Suppressor macrophage (primary cell): Measurements from ENCODE around the gene CDCA7.
"Not testable (repeated sequence)": the region's sequence is repeated elsewhere in the genome, so short reads cannot be mapped to it uniquely, and the experiment has no call there.

Experiments
- DNase-seq, 4 experiments: peaks; one replicate each; pipeline ENCODE4 v3.0.0-alpha.2; 2020 to 2022

CDCA7 gene

GRCh38 chr2:173404841-173405750, 50.4 kb downstream of the CDCA7 start:
- no peak for DNase-seq

GRCh38 chr2:173407176-173407575, 52.5 kb downstream of the CDCA7 start:
- DNase-seq = no peak

- DNase-seq = no peak
Observed at GRCh38 chr2:173407646-173408045, 53.0 kb downstream of the CDCA7 start.

- no peak for DNase-seq
Observed at GRCh38 chr2:173410579-173410978, 55.9 kb downstream of the CDCA7 start.

GRCh38 chr2:173412628-173413027, 58.0 kb downstream of the CDCA7 start:
- peak in 1 of 4 experiments; percentile 7 for DNase-seq

GRCh38 chr2:173414823-173415322, 60.2 kb downstream of the CDCA7 start:
- DNase-seq = peak in 1 of 4 experiments; percentile 5

DNA sequence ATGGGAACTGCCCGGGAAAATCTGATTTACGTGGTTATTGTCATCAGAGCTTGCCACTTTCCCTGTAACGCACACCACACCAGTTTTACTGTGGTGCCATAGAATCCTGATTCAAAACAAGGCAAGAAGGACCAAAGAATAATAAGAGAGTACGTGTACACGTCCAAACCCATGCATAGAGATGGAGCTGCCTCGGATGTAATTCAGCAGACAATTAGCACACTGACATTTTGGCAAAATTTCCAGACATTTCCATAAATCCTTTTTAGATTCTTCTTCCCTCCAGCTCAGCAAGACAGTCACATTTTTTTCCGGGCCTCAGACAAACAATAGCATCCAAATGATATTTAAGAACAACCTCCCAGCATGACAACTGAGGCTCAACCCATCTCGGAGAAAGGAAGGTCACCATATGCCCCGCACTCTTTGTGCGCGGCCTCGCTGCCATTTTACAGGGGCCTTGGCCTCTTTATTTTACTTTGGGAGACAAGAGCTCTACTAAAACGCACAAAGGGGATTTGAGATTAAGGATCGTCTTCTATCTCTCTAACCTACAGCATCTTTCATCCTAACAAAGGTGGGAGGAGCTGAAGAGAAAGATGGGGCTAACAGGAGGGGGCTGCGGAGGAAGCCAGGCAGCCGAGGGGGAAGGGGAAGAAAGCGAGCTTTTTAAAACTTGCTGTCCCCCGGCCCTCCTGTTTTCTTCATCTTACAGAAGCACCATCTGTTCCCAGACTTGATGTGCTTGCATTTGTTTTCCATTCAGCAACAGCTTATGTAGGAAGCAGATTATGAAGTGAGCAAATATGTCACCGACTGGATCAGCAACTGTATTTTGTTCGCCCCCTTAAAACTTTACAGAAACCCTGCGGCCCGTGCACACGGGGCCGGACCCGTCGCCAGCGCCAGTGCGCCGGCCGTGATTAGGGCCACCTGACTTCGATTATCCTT, 61.0 kb downstream of the CDCA7 start:
- no peak for DNase-seq

DNA sequence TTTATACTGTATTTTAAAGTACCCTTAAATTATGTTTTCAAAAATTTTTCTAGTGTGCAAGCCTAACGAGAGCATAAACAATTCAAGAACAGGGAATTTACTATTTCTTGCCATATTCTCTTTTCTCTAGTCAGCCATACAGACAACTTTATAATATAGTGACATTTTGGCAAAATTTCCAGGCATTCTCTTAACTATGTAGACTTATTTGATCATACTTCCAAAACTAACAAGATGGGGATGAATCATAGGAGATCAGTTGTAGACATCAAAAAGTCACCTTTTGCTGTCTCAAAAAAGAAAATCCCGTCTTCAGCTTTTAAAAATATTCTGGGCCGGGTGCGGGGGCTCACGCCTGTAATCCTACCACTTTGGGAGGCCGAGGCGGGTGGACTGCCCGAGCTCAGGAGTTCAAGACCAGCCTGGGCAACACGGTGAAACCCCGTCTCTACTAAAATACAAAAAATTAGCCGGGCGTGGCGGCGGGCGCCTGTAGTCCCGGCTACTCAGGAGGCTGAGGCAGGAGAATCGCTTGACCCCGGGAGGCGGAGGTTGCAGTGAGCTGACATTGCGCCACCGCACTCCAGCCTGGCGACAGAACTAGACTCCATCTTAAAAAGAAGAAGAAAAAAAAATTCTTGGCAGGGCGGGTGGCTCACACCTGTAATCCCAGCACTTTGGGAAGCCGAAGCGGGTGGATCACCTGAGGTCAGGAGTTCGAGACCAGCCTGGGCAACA, 61.9 kb downstream of the CDCA7 start:
- not testable (repeated sequence) for DNase-seq

DNA sequence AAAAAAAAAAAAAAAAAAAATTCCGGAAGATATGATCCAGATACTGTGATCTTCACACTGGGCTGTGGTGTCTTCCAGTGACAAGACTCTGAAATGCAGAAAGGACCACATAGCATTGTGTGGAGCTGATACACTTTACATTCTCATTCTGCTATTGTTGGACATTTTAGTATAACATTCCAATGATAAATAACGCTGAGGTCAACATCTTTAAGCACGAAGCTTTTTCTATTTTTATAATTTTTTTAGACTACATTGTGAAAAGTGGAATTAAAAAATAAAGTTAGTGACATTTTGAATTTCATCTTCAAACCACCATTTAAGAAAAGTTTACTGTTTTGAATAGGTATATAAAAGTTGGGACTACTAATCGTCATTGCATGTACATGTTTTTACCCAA, 62.7 kb downstream of the CDCA7 start:
- no peak for DNase-seq

DNA sequence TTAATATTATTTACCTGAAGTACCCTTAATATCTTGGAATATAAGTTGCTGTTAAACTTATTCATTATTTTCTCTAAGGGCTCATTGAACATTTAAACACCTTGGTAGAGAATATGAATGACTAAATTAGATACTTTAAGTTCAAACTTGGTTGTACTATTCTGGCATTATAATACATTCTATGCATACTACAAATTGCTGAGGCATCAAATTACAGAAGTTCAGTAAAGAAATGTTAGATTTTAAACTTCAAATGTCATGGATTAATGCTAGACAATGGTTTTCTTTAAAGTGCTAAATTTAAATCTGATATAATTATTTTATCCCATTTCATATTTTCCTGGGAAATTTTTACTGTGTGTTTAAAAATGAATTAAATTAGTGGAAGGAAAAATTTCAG, 63.1 kb downstream of the CDCA7 start:
- no peak for DNase-seq
